ENCODE data around the gene ZCCHC7.

DNA sequence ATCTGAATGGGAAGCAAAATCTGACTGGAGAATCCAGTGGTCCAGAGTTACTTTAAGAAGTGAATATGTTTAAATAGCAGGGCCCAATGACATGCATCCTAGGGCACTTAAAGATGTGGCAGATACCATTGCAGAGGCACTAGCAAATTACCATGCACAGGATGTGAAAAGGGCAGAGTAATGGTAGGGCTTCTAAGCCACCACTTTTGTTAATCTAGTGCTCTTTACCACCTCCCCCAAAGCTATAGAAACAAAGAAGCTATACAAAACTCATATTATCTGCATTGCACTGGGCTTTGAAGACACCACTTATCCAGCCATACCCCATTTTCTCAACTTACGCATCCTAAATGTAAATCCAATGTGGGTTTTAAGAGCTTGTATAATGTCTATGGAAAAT is 81.2 kb downstream of the ZCCHC7 start:
- no peak for TF ChIP-seq SP1 (IDR thresholded peaks at IDR 0.05; ENCODE audit: low read depth)
- TF ChIP-seq ZFX (IDR thresholded peaks at IDR 0.05): no peak

Data from HCT116 (cell line).